ENCODE results near the gene RAB37. TPM values are rescaled to one million over a fixed set of nuclear protein-coding genes. Genes with fewer than 3 reads are reported as not detected.

RAB37 gene
- total RNA-seq, 4 donors from 2014 or later, result 0.24 to 3.7 (median 0.43) TPM

- peaks cover 0 to 32% of the 10 kb centered on the region in 2 donors for H3K36me3 ChIP-seq
- H3K9me3 ChIP-seq, result no peaks in the 10 kb centered on the region
- intact Hi-C loops (cut with DNase I; ENCODE audit: low total_unique reads), result loop anchor here (10.0 kb wide), 2 partner anchors 389 to 559 kb away; partner anchors contain the start of gene TTYH2
- no peak overlapping the region for H3K27ac ChIP-seq
- TF ChIP-seq POLR2A (IDR thresholded peaks at IDR 0.05), result no peak
- no peak for TF ChIP-seq CTCF (IDR thresholded peaks at IDR 0.05 in 4 of 5, conservative IDR thresholded peaks at IDR 0.05 in 1 of 5)
- no peak for ATAC-seq
- in situ Hi-C loops (cut with MboI; ENCODE audit: low sequenced_read_pairs in 4 of 4), result no loop called here
- DNase-seq, result no peak
- H3K27me3 ChIP-seq, result no peaks in the 10 kb centered on the region
- no peak overlapping the region for H3K4me3 ChIP-seq
- H3K4me1 ChIP-seq, result peaks cover 17 to 23% of the 10 kb centered on the region in 2 donors
These were observed 36.8 kb downstream of the RAB37 start for GRCh38 chr17:74773871-74774286.

GRCh38 chr17:74775409-74776043 is 38.5 kb downstream of the RAB37 start:
- Histone ChIP-seq H3K27me3 (no peaks in the 10 kb centered on the region), H3K27ac (peak overlapping the region; percentile 84 to 91 (median 87)), H3K4me1 (peaks cover 17 to 23% of the 10 kb centered on the region in 2 donors), H3K9me3 (no peaks in the 10 kb centered on the region), H3K4me3 (peak overlapping the region; percentile 75 to 99 (median 93)), H3K36me3 (peaks cover 0 to 31% of the 10 kb centered on the region in 2 donors)
- intact Hi-C loops (cut with DNase I; ENCODE audit: low total_unique reads), result loop anchor here (1.0 to 10.0 kb wide), 4 partner anchors 27 to 561 kb away; partner anchors contain the start of genes NHERF1 and TTYH2
- in situ Hi-C loops (cut with MboI; ENCODE audit: low sequenced_read_pairs in 4 of 4), result no loop called here
- ATAC-seq (no peak), DNase-seq (no peak)
- no peak for TF ChIP-seq CTCF (IDR thresholded peaks at IDR 0.05 in 4 of 5, conservative IDR thresholded peaks at IDR 0.05 in 1 of 5)
- no peak for TF ChIP-seq POLR2A (IDR thresholded peaks at IDR 0.05)

DNA sequence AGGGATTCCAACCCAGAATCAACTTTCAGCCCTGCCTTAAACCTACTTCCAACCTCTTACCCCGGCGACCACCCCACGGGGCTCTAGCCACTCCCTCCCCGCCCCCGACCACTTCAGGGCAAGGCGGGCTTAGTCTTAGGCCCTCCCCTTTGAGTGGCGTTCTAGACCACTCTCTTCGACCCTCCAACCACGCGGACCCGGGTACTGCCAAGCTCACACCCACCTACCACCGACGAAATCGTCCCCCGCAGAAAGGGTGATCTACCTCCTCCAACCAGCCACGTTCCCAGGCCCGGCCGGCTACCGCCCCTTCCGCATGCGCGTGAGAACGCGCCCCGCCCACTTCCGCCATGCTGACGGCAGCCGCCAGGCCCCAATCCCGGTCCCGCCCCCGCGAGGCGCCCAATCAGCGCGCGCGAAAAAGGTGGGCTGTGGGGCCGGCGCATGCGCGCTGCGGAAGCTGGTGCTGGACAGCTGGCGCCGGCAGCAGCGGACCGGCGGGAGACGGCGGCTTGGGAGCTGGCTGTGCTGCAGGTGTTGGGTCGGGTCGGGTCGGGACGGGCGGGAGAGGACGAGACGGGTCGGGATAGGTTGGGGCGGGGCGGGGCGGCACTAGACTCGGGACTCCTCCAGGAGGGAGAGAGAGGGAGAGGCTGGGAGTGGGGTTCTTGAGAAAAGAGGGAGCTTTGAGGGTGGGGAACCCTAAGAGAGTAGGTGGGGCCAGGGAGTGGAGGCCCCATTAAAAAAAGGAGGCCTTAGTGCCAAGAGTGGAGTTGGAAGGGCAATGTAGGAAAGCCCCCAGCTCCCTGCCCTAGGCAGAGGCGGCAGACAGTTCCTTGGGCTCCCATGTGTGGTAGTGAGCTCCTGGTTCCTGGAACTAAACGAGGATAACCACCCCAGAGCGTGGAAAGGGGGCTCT is 39.2 kb downstream of the RAB37 start, which contains the start of gene NAT9:
TSS of gene NAT9 (minus strand) at position 302 of the 919 bp plus-strand sequence. CDS start 647 bp downstream, outside the sequence.
- Histone ChIP-seq H3K27ac (peak within 1 kb of the TSS; percentile 84 to 91 (median 87)), H3K4me1 (peaks cover 17 to 23% of the 10 kb centered on the region in 2 donors), H3K27me3 (no peaks in the 10 kb centered on the region), H3K36me3 (peaks cover 0 to 23% of the 10 kb centered on the region in 2 donors), H3K9me3 (no peaks in the 10 kb centered on the region), H3K4me3 (peak within 1 kb of the TSS; percentile 75 to 99 (median 93))
- no peak for TF ChIP-seq CTCF (IDR thresholded peaks at IDR 0.05 in 4 of 5, conservative IDR thresholded peaks at IDR 0.05 in 1 of 5)
- TF ChIP-seq POLR2A (IDR thresholded peaks at IDR 0.05), result peak; percentile 65 to 77
- ATAC-seq, result peak; percentile 95 to 96
- in situ Hi-C loops (cut with MboI; ENCODE audit: low sequenced_read_pairs in 4 of 4), result no loop called here
- DNase-seq, result peak; percentile 93 to 96
- intact Hi-C loops (cut with DNase I; ENCODE audit: low total_unique reads), result loop anchor here (1.0 to 10.0 kb wide), 4 partner anchors 28 to 562 kb away; partner anchors contain the start of genes NHERF1 and TTYH2

GRCh38 chr17:74776990-74777389 is 39.9 kb downstream of the RAB37 start:
- Histone ChIP-seq H3K4me1 (peaks cover 17 to 23% of the 10 kb centered on the region in 2 donors), H3K9me3 (no peaks in the 10 kb centered on the region), H3K4me3 (peak overlapping the region; percentile 75 to 99 (median 93)), H3K27me3 (no peaks in the 10 kb centered on the region), H3K27ac (peak overlapping the region in 3 of 4 donors; percentile 84 to 88 (median 86)), H3K36me3 (peaks cover 0 to 16% of the 10 kb centered on the region in 2 donors)
- in situ Hi-C loops (cut with MboI; ENCODE audit: low sequenced_read_pairs in 4 of 4) (no loop called here), intact Hi-C loops (cut with DNase I; ENCODE audit: low total_unique reads) (loop anchor here (1.0 to 10.0 kb wide), 4 partner anchors 29 to 562 kb away; partner anchors contain the start of genes NHERF1 and TTYH2)
- DNase-seq (no peak), ATAC-seq (no peak)
- TF ChIP-seq CTCF (IDR thresholded peaks at IDR 0.05 in 4 of 5, conservative IDR thresholded peaks at IDR 0.05 in 1 of 5) (no peak), POLR2A (IDR thresholded peaks at IDR 0.05) (no peak)

Data from gastrocnemius medialis (tissue), 4 donors.